HG02981 (cell line): ENCODE results near the gene IER3IP1.
A peak's percentile ranks its signal among the peaks of the same experiment; 100 is the strongest.
"Not testable (repeated sequence)": the region's sequence is repeated elsewhere in the genome, so short reads cannot be mapped to it uniquely, and the experiment has no call there.

Experiments used
- ATAC-seq: cut with Tn5 transposase; IDR thresholded peaks from one replicate; pipeline ENCODE4 v1.9.1; 2021; ENCODE audit warnings: mild to moderate bottlenecking, moderate library complexity; ENCODE audit not compliant: unreplicated experiment

IER3IP1 gene

DNA sequence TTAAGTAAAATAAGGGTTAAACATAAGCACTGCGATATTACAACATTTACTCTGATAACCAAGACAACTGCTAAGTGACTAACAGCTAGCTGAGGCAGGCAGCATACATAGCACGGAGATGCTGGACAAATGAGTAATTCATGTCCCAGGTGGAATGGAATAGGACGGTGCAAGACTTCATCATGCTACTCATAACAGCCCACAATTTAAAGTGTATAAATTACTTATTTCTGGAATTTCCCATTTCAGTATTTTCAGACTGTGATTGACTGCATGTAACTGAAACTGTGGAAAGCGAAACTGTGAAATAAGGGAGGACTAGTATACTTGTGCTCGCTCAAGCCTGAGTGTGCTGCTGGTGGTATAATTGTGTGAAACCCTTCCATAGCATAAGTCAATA lies 12.9 kb downstream of the IER3IP1 start:
- ATAC-seq = peak; percentile 89

DNA sequence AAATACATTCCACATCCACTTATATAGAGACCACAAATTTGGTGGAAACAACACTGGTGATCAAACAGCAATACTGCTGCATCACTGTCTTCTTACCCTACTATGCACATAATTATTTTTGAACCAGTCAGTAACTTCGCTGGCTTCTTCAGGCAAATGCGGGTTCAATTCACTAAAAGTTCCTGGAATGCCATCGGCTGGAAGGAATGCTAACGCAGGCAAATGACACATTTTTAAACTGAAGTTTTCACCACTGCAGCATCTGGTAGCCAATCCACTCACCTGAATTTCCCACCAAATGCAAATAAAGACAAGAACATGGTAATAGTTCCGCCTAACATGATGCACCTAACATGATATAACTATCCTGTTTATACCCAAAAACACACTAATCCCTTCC lies 15.9 kb downstream of the IER3IP1 start:
- ATAC-seq = no peak

DNA sequence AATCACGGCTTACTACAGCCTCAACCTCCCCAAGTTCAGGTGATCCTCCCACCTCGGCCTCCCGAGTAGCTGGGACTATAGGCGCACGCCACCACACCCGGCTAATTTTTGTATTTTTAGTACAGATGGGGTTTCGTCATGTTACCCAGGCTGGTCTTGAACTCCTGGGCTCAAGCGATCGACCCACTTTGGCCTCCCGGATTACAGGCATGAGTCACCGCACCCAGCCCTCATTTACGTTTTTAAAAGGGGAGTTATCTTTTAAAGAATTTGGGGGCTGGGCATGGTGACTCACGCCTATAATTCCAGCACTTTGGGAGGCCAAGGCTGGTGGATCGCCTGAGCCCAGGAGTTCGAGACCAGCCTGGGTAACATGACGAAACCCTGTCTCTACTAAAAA lies 17.8 kb downstream of the IER3IP1 start:
- ATAC-seq = not testable (repeated sequence)

DNA sequence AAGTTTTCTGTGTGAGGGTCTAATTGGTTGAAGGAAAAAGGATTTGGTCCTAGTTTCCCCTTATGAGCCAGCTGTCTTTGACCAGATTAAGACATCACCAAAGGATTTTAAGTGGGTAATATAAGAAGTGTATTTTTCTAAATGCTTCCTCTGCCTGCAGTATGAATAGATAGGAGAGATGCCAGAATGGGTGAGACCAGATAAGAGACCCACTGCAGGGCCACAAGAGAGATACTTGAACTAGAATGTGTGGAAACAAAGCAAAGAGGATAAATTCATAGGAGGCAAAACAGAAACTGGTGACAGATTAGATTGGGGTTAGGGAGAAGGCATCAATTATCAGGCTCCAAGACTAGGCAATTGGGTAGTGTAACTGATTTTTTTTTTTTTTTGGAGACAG lies 24.7 kb downstream of the IER3IP1 start:
- no peak for ATAC-seq

DNA sequence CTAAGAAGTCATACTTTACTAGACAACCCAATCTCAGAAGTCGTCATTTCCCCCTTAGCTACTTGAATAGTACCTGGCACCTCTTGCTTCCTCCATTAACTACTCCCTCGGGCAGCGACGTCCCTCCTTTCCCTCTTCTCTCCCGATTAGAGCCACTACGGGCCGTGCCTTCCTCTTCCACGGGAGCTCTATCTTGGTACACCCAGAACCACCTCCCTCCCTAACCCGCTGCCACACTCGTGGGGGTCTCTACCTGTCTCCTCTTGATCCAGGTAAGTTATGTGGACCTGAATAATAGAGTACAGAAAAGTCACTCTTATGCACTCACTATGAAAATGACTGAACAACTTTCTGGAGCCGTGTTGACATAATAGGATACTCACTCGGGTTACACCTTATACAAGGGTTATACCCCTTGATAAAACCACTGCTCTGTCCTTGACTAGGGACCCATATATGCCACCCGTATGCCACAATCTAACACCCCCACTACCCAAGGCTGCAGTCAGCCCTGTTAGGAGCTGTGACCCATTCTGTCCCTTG lies 25.3 kb downstream of the IER3IP1 start:
- ATAC-seq = peak; percentile 9

DNA sequence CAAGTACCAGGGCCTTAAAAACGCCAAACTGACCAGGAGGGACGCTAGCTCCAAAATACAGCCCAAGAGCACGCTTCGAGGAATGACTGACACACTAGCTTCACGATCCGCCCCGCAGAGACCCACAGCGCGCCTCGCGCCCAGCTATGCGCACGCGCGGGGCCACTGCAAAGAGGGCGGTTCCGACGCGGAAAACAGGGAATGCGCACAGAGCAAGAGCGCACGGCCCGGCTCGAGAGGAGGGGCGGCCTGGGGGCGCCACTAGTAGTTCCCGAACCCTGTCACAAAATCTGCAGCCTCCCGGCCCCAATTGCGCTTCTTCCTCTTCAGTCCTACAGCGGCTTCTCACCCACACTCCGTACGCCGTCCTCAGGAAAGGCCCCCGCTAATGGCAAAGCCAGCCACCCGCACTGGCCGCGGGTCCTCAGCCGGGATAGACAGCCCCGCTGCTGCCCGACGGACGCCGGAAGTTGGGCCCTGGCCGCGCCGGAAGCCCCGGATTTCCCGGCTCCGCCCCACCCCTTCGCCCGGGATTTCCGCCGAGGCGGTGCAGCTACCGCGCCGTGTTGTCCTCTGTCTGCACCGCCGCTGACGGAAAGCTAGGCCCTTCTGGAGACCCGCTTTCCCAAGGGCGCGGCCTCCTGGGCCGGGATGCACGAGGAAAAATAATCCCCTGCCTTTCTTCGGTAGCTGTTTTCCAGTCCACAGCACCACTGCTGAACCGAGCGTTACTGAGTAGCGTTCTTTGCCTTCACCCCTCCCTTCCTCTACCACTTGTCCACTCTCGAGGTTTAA lies 25.9 kb downstream of the IER3IP1 start, which contains the start of gene HDHD2:
Gene HDHD2, minus strand, starts transcription at position 472 of the 795 bp plus-strand sequence. CDS start 14,061 bp downstream, outside the sequence.
- peak; percentile 80 for ATAC-seq

DNA sequence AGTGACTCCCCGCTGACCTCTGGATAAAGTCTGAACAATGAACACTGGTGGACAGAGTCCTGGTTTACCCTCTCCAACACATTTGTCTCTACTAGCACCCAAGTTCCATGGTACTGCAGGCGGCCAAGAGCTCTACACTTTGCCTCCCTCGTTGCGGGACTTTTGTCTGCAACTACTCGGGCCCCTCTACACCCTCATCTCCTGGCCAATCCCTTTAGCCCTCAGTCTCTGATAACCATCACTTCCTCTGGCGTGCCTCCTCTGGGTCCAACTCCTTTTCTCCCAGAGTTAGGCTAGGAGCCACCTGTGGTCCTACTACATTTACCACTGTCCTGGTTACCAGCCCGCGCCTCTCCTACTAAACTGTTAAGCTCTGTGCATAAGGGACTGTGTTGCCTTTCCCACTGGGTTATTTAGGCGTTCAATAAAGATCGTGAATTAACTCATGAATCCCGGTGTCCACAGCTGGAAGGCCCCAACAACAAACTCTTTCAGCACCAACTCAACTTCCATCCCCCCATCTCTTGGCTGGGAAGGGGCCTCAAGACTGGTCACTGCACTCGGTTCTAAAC lies 26.6 kb downstream of the IER3IP1 start:
- no peak for ATAC-seq

DNA sequence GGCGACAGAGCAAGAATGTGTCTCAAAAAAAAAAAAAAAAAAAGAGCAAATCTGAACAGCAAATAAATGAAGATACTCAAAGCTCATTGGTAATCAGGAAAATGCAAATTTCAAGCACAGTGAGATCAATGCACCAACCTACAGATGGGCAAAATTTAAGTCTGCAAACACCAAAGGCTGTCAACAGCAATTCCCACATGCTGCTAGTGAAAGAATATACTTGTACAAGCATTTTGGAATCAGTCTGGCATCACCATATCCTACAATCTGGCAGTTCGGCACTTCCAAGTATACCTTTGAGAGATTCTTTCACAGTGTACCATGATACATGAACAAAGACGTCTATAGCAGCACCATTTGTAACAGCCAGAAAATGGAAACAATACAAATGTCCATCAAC lies 30.0 kb downstream of the IER3IP1 start:
- ATAC-seq = no peak

DNA sequence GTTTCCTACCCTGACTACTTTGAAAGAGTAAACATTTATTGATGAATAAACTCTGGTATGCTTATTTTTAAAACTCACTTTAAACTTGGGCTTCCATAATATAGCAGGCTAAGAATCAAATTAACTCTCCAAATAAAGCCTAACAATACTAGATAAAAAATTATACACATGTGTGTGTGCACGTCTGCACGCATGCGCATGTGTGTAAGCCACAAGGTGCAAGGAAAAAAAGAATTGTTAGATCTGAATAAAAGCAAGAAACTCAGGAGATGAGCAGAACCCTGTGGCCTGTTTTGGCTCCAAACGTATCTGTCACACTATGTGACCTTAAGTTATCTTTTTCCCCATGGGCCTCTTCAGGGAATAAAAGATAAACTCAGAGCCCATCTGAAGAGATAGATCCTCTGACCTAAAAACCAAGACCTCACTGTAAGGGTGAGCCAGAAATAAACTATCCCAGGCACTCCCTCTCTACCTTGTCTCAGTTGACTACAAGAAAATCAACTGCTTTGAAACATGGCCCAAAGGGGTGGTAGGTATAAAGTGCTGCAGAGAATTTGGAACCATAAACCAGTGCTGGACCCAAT lies 32.2 kb downstream of the IER3IP1 start:
- ATAC-seq = no peak

DNA sequence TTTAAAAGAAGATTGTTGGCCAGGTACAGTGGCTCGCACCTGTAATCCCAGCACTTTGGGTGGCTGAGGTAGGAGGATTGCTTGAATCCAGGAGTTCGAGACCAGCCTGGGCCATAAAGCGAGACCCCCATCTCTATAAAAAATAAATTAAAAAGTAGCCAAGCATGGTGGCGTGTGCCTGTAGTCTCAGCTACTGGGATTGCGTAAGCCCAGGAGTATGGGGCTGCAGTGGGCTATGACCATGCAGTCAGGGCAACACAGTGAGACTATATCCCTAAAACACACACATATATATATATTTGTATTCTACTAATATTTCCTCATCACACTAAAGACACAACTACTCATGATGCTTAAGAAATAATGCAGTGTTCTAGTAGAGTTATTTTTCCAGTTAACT lies 33.0 kb downstream of the IER3IP1 start:
- no peak for ATAC-seq

DNA sequence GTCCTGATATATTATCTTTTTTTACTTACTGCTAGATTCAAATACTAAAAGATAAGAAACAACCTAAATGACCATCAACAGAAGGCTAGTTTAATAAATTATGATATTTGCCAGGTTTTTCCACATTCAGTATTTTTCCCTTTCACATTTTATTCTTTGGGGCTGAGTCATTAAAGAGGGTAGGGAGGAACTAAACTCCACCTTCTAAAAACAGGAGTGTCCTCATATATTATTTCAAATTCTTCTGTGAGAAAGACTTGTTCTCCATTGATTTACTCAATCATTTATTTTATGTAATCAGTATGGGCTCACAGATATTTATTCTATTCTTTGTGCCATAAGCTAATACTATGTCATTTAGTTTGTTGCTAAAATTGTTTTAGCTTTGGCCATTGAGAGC lies 34.9 kb downstream of the IER3IP1 start:
- ATAC-seq = no peak

DNA sequence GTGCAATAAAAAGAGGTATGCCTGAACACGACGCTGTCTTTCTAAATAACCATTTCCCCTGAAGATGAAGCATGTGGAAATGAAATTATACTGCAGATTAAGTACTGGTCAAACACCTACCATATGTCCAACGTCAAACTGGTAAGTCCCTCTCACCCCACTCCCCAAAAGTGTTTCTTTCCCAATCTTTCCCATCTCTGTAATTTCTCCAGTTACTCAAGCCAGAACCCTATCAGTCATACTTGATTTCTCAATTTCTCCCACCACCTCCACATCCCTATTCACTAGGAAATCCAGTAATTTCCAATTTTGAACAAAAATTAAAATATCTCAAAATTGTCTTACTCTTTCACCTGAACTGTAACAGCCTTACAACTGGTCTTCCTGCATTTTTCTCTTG lies 55.0 kb downstream of the IER3IP1 start:
- ATAC-seq = no peak

DNA sequence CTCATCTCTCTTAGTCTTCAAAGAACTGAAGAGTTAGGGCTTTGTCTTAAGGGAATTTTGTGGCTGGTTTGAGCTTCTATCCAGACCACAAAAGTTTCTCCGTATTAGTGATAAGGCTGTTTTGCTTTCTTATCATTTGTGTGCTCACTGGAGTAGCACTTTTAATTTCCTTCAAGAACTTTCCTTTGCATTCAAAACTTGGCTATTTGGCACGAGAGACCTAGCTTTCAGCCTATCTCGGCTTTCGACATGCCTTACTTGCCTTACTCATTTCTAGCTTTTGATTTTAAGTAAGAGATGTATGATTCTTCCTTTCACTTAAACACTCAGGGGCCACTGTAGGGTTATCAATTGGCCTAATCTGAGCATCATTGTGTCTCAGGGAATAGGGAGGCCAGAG lies 55.7 kb downstream of the IER3IP1 start:
- peak; percentile 89 for ATAC-seq

DNA sequence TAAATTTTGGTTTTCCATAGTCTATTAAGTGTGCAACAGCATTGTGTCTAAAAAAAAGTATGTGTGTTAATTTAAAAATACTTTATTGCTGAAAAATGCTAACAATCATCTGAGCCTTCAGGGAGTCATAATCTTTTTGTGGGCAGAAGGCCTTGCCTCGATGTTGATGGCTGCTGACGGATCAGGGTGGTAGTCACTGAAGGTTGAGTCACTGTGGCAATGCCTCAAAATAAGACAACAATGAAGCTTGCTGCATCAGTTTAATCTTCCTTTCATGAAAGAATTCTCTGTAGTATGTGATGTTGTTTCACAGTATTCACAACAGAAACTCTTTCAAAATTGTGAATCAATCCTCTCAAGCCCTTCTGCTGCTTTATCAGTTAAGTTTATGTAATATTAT lies 57.2 kb downstream of the IER3IP1 start:
- no peak for ATAC-seq

DNA sequence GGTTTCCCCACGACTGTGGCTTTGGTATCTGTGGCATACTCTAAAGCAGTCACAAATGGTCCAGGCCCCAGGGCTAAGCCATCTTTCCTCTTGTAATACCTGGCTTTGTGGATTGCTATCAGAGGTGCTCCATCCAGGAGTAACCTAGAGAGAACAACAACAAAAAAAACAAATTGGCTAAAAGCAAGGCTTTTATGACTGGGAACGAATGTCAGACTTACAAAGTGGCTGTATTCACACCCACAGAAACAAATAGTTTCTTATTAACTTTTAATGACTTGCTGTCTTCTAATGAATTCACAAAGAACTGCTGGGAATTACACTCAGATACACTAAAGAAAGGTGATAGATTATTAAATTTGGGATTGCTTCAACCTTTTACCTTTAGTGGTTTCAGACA lies 61.0 kb downstream of the IER3IP1 start:
- no peak for ATAC-seq

DNA sequence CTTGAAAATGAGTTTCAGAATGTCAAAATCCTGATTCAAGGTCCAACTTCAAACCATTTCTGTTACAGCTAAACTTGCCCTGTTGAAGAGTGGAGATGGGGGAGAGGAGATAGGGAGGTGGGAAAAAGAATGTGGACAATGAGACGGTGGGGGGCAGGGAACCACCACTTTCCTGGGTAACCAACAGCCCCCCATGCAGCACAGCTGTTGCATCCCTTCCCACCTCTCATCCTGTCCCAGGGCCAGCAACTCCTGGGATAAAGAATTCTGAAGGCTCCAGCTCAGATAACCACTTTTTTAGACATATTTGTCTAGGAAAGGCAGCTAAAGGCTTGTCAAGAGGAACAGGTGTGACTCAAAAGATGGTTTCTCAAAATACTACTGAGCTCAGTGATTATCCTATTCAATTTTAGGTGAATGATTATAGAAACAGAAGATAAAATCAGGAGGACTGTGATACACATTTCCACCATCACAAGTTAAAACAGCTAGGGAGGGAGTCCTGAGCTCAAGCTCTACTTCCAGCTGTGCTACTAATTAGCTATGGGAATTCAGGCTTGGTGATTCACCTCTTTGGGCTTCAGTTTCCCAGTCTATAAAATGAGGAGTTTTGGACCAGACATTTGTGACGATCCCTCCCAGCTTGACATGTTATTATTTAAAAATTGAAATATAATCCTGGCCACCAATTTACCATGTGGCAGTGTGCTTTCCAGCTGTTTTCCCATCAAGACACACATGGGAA lies 62.2 kb downstream of the IER3IP1 start:
- no peak for ATAC-seq

DNA sequence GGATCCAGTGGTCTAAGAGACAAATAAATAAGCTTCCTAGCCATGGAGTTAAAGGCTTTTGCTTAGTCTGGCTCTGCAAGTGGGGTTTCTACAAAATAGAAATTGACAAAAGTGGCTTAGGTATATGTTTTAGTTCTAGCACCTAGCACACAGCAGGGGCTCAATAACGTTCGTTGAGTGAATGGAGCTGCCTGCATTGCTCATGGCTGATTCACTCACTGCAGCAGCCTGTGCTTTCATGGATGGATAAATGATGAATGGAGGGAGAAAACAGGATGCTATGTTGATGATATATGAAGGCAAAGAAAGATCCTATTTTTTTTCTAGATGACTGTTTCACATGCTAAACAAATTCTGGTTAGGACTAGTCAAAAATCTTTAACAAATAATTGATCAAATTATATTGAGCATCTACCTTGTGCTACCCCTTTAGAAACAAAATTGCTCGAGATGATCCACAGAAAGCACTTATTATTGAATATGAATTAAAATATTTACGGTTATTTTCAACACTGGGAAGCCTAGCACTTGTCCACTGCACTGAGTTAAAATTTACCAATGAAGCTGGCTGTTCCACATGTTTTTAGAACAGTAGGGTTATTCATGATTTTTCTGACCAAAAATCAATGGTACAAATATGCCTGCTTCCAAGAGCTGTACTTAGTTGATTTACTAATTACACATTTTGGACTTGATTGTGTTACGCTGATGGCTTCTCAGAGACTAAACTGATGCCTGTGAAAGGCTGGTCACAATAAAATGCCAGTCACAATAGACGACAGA lies 65.5 kb downstream of the IER3IP1 start:
- no peak for ATAC-seq

DNA sequence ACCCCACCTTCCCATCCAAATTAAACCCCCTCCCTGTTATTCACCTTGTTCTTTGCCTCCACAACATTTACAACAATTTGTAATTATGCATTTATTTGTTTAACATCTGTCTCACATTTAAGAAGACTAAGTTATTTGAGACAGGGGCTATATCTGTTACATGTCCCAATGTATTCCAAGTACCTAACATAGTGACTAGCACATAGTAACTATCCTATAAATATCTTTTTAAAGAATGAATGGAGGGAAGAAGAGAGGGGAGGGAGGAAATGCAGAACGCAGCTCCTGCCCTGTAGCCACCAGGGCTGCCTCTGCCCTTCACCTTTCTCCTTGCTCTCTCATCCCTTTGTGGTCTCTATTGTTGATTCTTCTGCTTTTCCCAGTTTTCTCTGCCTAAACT lies 66.4 kb downstream of the IER3IP1 start:
- no peak for ATAC-seq

DNA sequence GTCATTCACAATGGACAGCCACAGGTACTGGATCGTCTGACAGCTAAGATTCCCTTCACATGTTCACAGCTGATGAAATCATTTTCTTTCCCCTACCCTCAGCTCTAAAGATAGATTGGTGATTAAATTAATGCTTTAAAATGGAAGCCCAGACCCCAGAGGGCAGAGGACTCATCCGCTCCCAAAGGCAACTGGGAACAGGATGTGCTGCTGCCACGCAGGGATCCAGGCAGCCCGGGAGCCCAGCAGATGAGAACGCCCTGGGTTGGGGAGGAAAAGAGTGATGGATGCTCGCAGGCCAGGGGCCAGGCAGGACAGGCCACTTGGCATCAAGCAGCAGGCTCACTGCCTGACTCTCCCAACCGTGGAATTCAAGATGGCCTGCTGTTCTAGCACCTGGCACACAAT lies 67.2 kb downstream of the IER3IP1 start:
- ATAC-seq = no peak

DNA sequence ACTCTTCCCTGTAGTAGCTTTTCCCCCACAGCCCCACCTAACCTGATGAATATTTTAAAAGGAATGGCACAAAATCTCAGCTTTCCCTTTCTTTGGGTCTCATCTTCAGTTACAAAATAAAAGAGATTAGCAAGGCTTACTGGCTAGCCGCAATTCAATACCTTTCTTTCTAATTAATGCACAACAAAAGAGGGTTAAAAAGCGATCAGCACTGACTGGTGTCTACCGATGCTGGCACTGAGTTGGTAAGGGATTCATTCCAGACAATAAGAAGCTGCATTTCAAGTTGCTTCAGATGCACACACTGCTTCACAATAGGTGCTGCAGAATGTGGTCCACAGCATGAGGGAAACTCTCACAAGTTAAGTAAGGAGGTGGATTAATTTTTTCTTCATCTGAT lies 67.8 kb downstream of the IER3IP1 start:
- no peak for ATAC-seq
